T-cell (primary cell): ENCODE measurements around the gene PRAMEF1. TPM values are rescaled to one million over a fixed set of nuclear protein-coding genes. Genes with fewer than 3 reads are reported as not detected.

ENCODE experiments used
- ATAC-seq, 4 experiments: fragments of 200-7000 bp in 3 of 4; fragments of 150-1000 bp in 1 of 4; cut with Tn5 transposase; replicated peaks in 1 of 4; 1 replicate in 3 of 4; 2 replicates in 1 of 4; pipeline ENCODE4 v1.10.0; 2021; ENCODE audit warnings: moderate library complexity in 3 of 4, mild to moderate bottlenecking in 2 of 4, moderate number of reproducible peaks in 1 of 4
- CTCF ChIA-PET, 2 donors: fragments of 300-600 bp; sonication (Branson Sonifier 250); formaldehyde crosslinking; loops; one replicate each; lab custom pipeline; 2022; ENCODE audit warnings: antibody characterized with exemption in 2 of 2; lab: Charles Lee
- POLR2A ChIA-PET, 2 donors: fragments of 300-600 bp; sonication (Branson Sonifier 250); formaldehyde crosslinking; loops; one replicate each; lab custom pipeline; 2022; ENCODE audit warnings: antibody characterized with exemption in 2 of 2; lab: Charles Lee
- DNase-seq, 35 experiments: peaks; one replicate each; pipeline versions ENCODE4 v3.0.0 to v3.0.0-alpha.2; 2013 to 2023
- H3K27ac ChIP-seq: one replicate; pipeline ENCODE4 v1.5.1; 2013; ENCODE audit warnings: low read length
- H3K27me3 ChIP-seq, 2 experiments: replicated peaks in 1 of 2; 1 replicate in 1 of 2; 2 replicates in 1 of 2; pipeline versions ENCODE4 v1.6.1 to v1.7.0; 2013; ENCODE audit warnings: low read length in 1 of 2, mixed read lengths in 1 of 2; ENCODE audit not compliant: control insufficient read depth in 2 of 2, insufficient read depth in 2 of 2; ENCODE audit errors: extremely low read depth in 1 of 2
- H3K36me3 ChIP-seq, 2 donors: 1 replicate in 1 of 2; 2 replicates in 1 of 2; pipeline versions ENCODE4 v1.6.1 to v1.7.0; 2013; ENCODE audit warnings: low read length in 1 of 2; ENCODE audit not compliant: control insufficient read depth in 2 of 2, insufficient read depth in 1 of 2; ENCODE audit errors: extremely low read depth in 1 of 2
- H3K4me1 ChIP-seq, 2 experiments: 1 replicate in 1 of 2; 2 replicates in 1 of 2; pipeline versions ENCODE4 v1.6.1 to v1.7.0; 2013; ENCODE audit warnings: low read length in 2 of 2, mixed read lengths in 1 of 2; ENCODE audit not compliant: insufficient read depth in 2 of 2, control insufficient read depth in 1 of 2; ENCODE audit errors: extremely low read depth in 1 of 2
- H3K4me3 ChIP-seq, 2 donors: 1 replicate in 1 of 2; 2 replicates in 1 of 2; pipeline versions ENCODE4 v1.5.1 to v1.7.0; 2013; ENCODE audit warnings: mild to moderate bottlenecking in 2 of 2, low read length in 1 of 2, moderate library complexity in 1 of 2; ENCODE audit not compliant: control insufficient read depth in 1 of 2; ENCODE audit errors: extremely low read depth in 1 of 2
- H3K9me3 ChIP-seq: 2 replicates; pipeline ENCODE4 v1.7.0; 2013
- H3K27ac Mint-ChIP-seq, 2 donors: one replicate each; pipeline ENCODE4 v1.8.0; 2020 to 2021; ENCODE audit warnings: mild to moderate bottlenecking in 2 of 2, mixed read lengths in 2 of 2
- H3K27me3 Mint-ChIP-seq, 2 donors: one replicate each; pipeline ENCODE4 v1.8.0; 2021 to 2022; ENCODE audit warnings: mixed read lengths in 2 of 2
- H3K36me3 Mint-ChIP-seq: one replicate; pipeline ENCODE4 v1.8.0; 2021; ENCODE audit warnings: mixed read lengths
- H3K4me1 Mint-ChIP-seq, 3 donors: one replicate each; pipeline ENCODE4 v1.8.0; 2020 to 2022; ENCODE audit warnings: mixed read lengths in 3 of 3, mild to moderate bottlenecking in 1 of 3
- H3K4me3 Mint-ChIP-seq, 3 donors: one replicate each; pipeline ENCODE4 v1.8.0; 2020 to 2022; ENCODE audit warnings: mild to moderate bottlenecking in 3 of 3, mixed read lengths in 3 of 3, moderate library complexity in 3 of 3
- H3K9me3 Mint-ChIP-seq, 3 donors: one replicate each; pipeline ENCODE4 v1.8.0; 2020 to 2022; ENCODE audit warnings: mixed read lengths in 3 of 3
- WGBS: methylation state at CpG from one replicate; pipeline ENCODE4 v1.1.5; 2013; ENCODE audit warnings: missing lambda C conversion rate; ENCODE audit not compliant: insufficient coverage; 5-methylcytosine and 5-hydroxymethylcytosine counted together
- total RNA-seq, 35 experiments: library from RNA in 6 of 35; stranded (reverse) in 6 of 35; fragments of 120-200 nt in 1 of 35; gene quantifications; one replicate each; pipeline versions ENCODE4 v1.2.1 to v1.2.4 and lab custom pipeline; 2013 to 2026

PRAMEF1 gene
- total RNA-seq, 5 donors from 2014 or later (not counting 1 experiment from before 2014, with no cell fraction given): not detected

- no peak overlapping the region for H3K27ac ChIP-seq
- H3K36me3 ChIP-seq: no peaks in the 10 kb centered on the region
- H3K4me3 ChIP-seq: no peak overlapping the region
- no peaks in the 10 kb centered on the region for H3K4me1 Mint-ChIP-seq
- no peaks in the 10 kb centered on the region for H3K4me1 ChIP-seq
- no peak overlapping the region for H3K27ac Mint-ChIP-seq
- POLR2A ChIA-PET: no interaction called here
- no peak overlapping the region for H3K4me3 Mint-ChIP-seq
- DNase-seq (no peak), ATAC-seq (no peak)
- H3K9me3 ChIP-seq: no peaks in the 10 kb centered on the region
- H3K36me3 Mint-ChIP-seq: no peaks in the 10 kb centered on the region
- peaks cover 0 to 37% of the 10 kb centered on the region in 2 experiments for H3K27me3 ChIP-seq
- H3K27me3 Mint-ChIP-seq: peaks cover 16 to 34% of the 10 kb centered on the region in 2 donors
- WGBS: no CpG with 5 or more reads among the region's 2 CpGs
- CTCF ChIA-PET: no interaction called here
- H3K9me3 Mint-ChIP-seq: no peaks in the 10 kb centered on the region
Observed at GRCh38 chr1:12756273-12756672, 34.9 kb upstream of the PRAMEF1 start.

DNA sequence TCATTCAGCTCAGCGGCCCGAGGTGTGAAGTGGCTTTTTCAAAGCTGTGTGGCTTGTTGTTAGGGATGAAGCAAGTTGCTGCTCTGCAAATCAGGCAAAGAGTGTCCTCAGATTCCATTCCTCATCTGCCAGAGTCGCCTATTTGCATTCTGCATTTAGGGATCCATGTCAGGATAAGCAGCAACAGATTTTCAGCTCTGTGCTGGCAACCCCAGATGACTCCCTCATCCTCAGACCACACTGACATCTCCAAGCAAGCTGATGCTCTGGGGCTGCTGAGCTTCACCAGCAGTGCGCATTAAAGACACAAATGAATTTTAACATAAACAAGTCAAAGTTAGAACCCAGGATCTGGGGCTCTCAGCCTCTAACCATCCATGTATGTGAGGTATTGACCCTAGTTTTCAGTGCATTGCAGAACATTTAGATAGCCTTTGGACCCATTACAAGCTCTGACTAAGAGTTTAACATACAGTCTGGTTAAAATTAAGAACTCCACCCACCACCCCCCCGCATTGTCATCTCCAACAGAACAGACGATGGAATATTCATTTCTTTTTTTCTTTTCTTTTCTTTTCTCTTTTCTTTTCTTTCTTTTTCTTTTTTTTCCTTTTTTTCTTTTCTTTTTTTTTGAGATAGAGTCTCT lies 34.3 kb upstream of the PRAMEF1 start:
- 80% methylated on average over 1 of the region's 6 CpGs for WGBS
- no peak overlapping the region for H3K4me3 Mint-ChIP-seq
- Histone ChIP-seq H3K4me3 (no peak overlapping the region), H3K4me1 (no peaks in the 10 kb centered on the region), H3K36me3 (no peaks in the 10 kb centered on the region), H3K9me3 (no peaks in the 10 kb centered on the region), H3K27me3 (peaks cover 0 to 36% of the 10 kb centered on the region in 2 experiments), H3K27ac (no peak overlapping the region)
- peaks cover 16 to 34% of the 10 kb centered on the region in 2 donors for H3K27me3 Mint-ChIP-seq
- H3K27ac Mint-ChIP-seq: no peak overlapping the region
- H3K9me3 Mint-ChIP-seq: no peaks in the 10 kb centered on the region
- H3K4me1 Mint-ChIP-seq: no peaks in the 10 kb centered on the region
- DNase-seq: no peak
- POLR2A ChIA-PET: no interaction called here
- H3K36me3 Mint-ChIP-seq: no peaks in the 10 kb centered on the region
- CTCF ChIA-PET: no interaction called here
- ATAC-seq: no peak

DNA sequence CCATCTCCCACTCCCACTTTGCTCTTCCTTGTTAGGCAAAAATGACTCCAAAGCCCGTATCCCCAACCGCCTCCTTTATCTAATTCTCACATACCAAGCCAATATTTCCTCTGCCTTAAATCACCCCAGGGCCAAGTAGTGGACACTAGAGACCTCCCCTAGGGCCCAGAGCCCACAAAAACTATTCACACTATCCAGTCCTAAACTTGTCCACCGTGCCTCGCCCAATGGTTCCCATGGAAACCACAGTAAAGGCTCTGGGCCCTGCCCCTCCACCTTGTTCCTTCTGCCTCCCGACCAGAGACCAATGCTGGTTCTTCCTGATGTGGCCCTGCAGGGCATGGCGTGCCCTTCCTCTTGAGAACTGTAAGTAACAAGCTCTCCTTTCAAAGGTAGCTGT lies 33.4 kb upstream of the PRAMEF1 start:
- H3K4me1 ChIP-seq: no peaks in the 10 kb centered on the region
- WGBS: 62% methylated on average over 6 of the region's 6 CpGs
- Mint-ChIP-seq H3K27ac (no peak overlapping the region), H3K4me1 (no peaks in the 10 kb centered on the region), H3K9me3 (no peaks in the 10 kb centered on the region), H3K4me3 (no peak overlapping the region), H3K36me3 (no peaks in the 10 kb centered on the region), H3K27me3 (peaks cover 16 to 35% of the 10 kb centered on the region in 2 donors)
- no peak overlapping the region for H3K27ac ChIP-seq
- no peaks in the 10 kb centered on the region for H3K9me3 ChIP-seq
- POLR2A ChIA-PET: no interaction called here
- peaks cover 0 to 36% of the 10 kb centered on the region in 2 experiments for H3K27me3 ChIP-seq
- CTCF ChIA-PET: no interaction called here
- no peaks in the 10 kb centered on the region for H3K36me3 ChIP-seq
- no peak for ATAC-seq
- no peak for DNase-seq
- no peak overlapping the region for H3K4me3 ChIP-seq

GRCh38 chr1:12760256-12760795 lies 30.9 kb upstream of the PRAMEF1 start:
- H3K4me3 ChIP-seq: no peak overlapping the region
- H3K9me3 ChIP-seq: no peaks in the 10 kb centered on the region
- WGBS: 52% methylated on average over 7 of the region's 7 CpGs
- Mint-ChIP-seq H3K4me3 (no peak overlapping the region), H3K27ac (no peak overlapping the region), H3K27me3 (peaks cover 20 to 32% of the 10 kb centered on the region in 2 donors), H3K9me3 (no peaks in the 10 kb centered on the region), H3K4me1 (no peaks in the 10 kb centered on the region), H3K36me3 (no peaks in the 10 kb centered on the region)
- POLR2A ChIA-PET: no interaction called here
- ATAC-seq (no peak), DNase-seq (no peak)
- no peaks in the 10 kb centered on the region for H3K4me1 ChIP-seq
- H3K27ac ChIP-seq: no peak overlapping the region
- H3K27me3 ChIP-seq: peaks cover 0 to 38% of the 10 kb centered on the region in 2 experiments
- H3K36me3 ChIP-seq: no peaks in the 10 kb centered on the region
- CTCF ChIA-PET: no interaction called here

GRCh38 chr1:12761781-12762180 lies 29.4 kb upstream of the PRAMEF1 start:
- Histone ChIP-seq H3K36me3 (no peaks in the 10 kb centered on the region), H3K9me3 (no peaks in the 10 kb centered on the region), H3K27ac (no peak overlapping the region), H3K4me1 (no peaks in the 10 kb centered on the region), H3K27me3 (peaks cover 0 to 29% of the 10 kb centered on the region in 2 experiments), H3K4me3 (no peak overlapping the region)
- no peaks in the 10 kb centered on the region for H3K36me3 Mint-ChIP-seq
- ChIA-PET POLR2A (no interaction called here), CTCF (no interaction called here)
- ATAC-seq (no peak), DNase-seq (no peak)
- no peak overlapping the region for H3K4me3 Mint-ChIP-seq
- 72% methylated on average over 4 of the region's 5 CpGs for WGBS
- H3K27me3 Mint-ChIP-seq: peaks cover 20 to 34% of the 10 kb centered on the region in 2 donors
- no peak overlapping the region for H3K27ac Mint-ChIP-seq
- H3K4me1 Mint-ChIP-seq: no peaks in the 10 kb centered on the region
- H3K9me3 Mint-ChIP-seq: no peaks in the 10 kb centered on the region

DNA sequence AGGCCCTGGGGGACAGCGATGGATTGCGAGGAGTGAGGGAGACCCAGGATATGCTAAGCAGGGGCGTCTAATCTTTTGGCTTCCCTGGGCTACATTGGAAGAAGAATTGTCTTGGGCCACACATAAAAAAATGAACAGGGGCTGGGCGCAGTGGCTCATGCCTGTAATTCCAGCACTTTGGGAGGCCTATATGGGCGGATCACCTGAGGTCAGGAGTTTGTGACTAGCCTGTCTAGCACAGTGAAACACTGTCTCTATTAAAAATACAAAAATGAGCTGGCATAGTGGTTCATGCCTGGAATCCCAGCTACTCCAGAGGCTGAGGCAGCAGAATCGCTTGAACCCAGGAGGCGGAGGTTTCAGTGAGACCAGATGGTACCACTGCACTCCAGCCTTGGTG lies 28.4 kb upstream of the PRAMEF1 start:
- ATAC-seq (no peak), DNase-seq (no peak)
- no peaks in the 10 kb centered on the region for H3K36me3 ChIP-seq
- no peak overlapping the region for H3K27ac ChIP-seq
- no peak overlapping the region for H3K4me3 ChIP-seq
- H3K9me3 ChIP-seq: no peaks in the 10 kb centered on the region
- peaks cover 0 to 24% of the 10 kb centered on the region in 2 experiments for H3K27me3 ChIP-seq
- H3K4me1 ChIP-seq: no peaks in the 10 kb centered on the region
- 85% methylated on average over 6 of the region's 7 CpGs for WGBS
- H3K27ac Mint-ChIP-seq: no peak overlapping the region
- peaks cover 22 to 37% of the 10 kb centered on the region in 2 donors for H3K27me3 Mint-ChIP-seq
- no peaks in the 10 kb centered on the region for H3K36me3 Mint-ChIP-seq
- no peaks in the 10 kb centered on the region for H3K4me1 Mint-ChIP-seq
- POLR2A ChIA-PET: interaction anchor here in 1 of 2 donors (0.6 kb wide), 1 partner anchor 44 kb away, joined by 3 read pairs; no protein-coding TSS in a partner anchor
- H3K4me3 Mint-ChIP-seq: no peak overlapping the region
- CTCF ChIA-PET: interaction anchor here in 1 of 2 donors (1.0 kb wide), 1 partner anchor 355 kb away, joined by 3 read pairs; no protein-coding TSS in a partner anchor
- no peaks in the 10 kb centered on the region for H3K9me3 Mint-ChIP-seq
